HEK293 (cell line): ENCODE results near the gene TBP.
A peak's percentile ranks its signal among the peaks of the same experiment; 100 is the strongest.

Experiments
- CTCF ChIA-PET: fragments of 350-600 bp; formaldehyde crosslinking; extraction: SDS; loops from one replicate; lab custom pipeline; 2021; ENCODE audit warnings: antibody characterized with exemption; lab: Yijun Ruan, JAX
- POLR2A ChIA-PET: fragments of 300-600 bp; formaldehyde crosslinking; extraction: SDS; loops from one replicate; lab custom pipeline; 2020; ENCODE audit warnings: antibody characterized with exemption, inconsistent platforms; lab: Yijun Ruan, JAX
- H3K27ac ChIP-seq: fragments of 200-500 bp; sonication (Bioruptor generic); 2 replicates; pipeline ENCODE4 v1.5.1; 2014; ENCODE audit warnings: low read depth, low read length, control low read depth, inconsistent platforms; ENCODE audit errors: extremely low read depth
- H3K36me3 ChIP-seq, 2 experiments: fragments of 200-500 bp in 1 of 2; sonication (Bioruptor generic) in 1 of 2; 1 replicate in 1 of 2; 2 replicates in 1 of 2; pipeline ENCODE4 v1.5.1; 2014 to 2017; ENCODE audit warnings: inconsistent platforms in 2 of 2, low read length in 2 of 2; ENCODE audit not compliant: control insufficient read depth in 2 of 2, insufficient read depth in 1 of 2
- H3K4me1 ChIP-seq: fragments of 200-500 bp; sonication (Bioruptor generic); 2 replicates; pipeline ENCODE4 v1.5.1; 2014; ENCODE audit warnings: mild to moderate bottlenecking, low read length, inconsistent platforms; ENCODE audit not compliant: control insufficient read depth, insufficient read depth
- H3K4me3 ChIP-seq: 2 replicates; pipeline ENCODE4 v1.5.1; 2011; ENCODE audit warnings: low read depth, mild to moderate bottlenecking, control low read depth, low read length, moderate library complexity
- H3K9me3 ChIP-seq: fragments of 200-500 bp; sonication (Bioruptor generic); 2 replicates; pipeline ENCODE4 v1.5.1; 2014; ENCODE audit warnings: low read depth, low read length, inconsistent platforms; ENCODE audit not compliant: control insufficient read depth, insufficient read depth
- HIC1 ChIP-seq: fragments of 450-650 bp; formaldehyde crosslinking; IDR thresholded peaks from 2 replicates; pipeline ENCODE4 v1.5.1; 2016; ENCODE audit warnings: missing biosample characterization, missing genetic modification characterization
- IKZF3 ChIP-seq: fragments of 450-650 bp; IDR thresholded peaks from 2 replicates; pipeline ENCODE4 v1.5.0; 2018; ENCODE audit warnings: missing biosample characterization, mild to moderate bottlenecking, missing genetic modification characterization, moderate library complexity
- KLF1 ChIP-seq: fragments of 450-650 bp; formaldehyde crosslinking; IDR thresholded peaks from 2 replicates; pipeline ENCODE4 v1.5.1; 2016; ENCODE audit warnings: missing biosample characterization, missing genetic modification characterization
- KLF10 ChIP-seq: fragments of 450-650 bp; IDR thresholded peaks from 2 replicates; pipeline ENCODE4 v1.5.1; 2018; ENCODE audit warnings: missing biosample characterization, mild to moderate bottlenecking, missing genetic modification characterization
- YY1 ChIP-seq: fragments of 450-650 bp; formaldehyde crosslinking; IDR thresholded peaks from 2 replicates; pipeline ENCODE4 v1.5.1; 2018; ENCODE audit warnings: missing biosample characterization, missing genetic modification characterization
- ZBTB11 ChIP-seq: fragments of 450-650 bp; formaldehyde crosslinking; conservative IDR thresholded peaks from 2 replicates; pipeline ENCODE4 v1.5.1; 2016; ENCODE audit warnings: low read depth, missing biosample characterization, missing genetic modification characterization
- ZBTB7A ChIP-seq: fragments of 450-650 bp; formaldehyde crosslinking; IDR thresholded peaks from 2 replicates; pipeline ENCODE4 v1.5.1; 2016; ENCODE audit warnings: low read depth, missing biosample characterization, missing genetic modification characterization
- ZFP37 ChIP-seq: fragments of 450-650 bp; formaldehyde crosslinking; IDR thresholded peaks from 2 replicates; pipeline ENCODE4 v1.5.1; 2016; ENCODE audit warnings: missing biosample characterization, missing genetic modification characterization
- ZNF114 ChIP-seq: fragments of 450-650 bp; formaldehyde crosslinking; IDR thresholded peaks from 2 replicates; pipeline ENCODE4 v1.5.0; 2017; ENCODE audit warnings: missing biosample characterization, missing genetic modification characterization
- ZNF266 ChIP-seq: fragments of 450-650 bp; formaldehyde crosslinking; IDR thresholded peaks from 2 replicates; pipeline ENCODE4 v1.5.1; 2016; ENCODE audit warnings: missing biosample characterization, missing genetic modification characterization, low read depth
- ZNF335 ChIP-seq: fragments of 450-650 bp; formaldehyde crosslinking; conservative IDR thresholded peaks from 2 replicates; pipeline ENCODE4 v1.5.1; 2016; ENCODE audit warnings: missing biosample characterization, missing genetic modification characterization
- ZNF704 ChIP-seq: fragments of 450-650 bp; formaldehyde crosslinking; IDR thresholded peaks from 2 replicates; pipeline ENCODE4 v1.5.1; 2016; ENCODE audit warnings: missing biosample characterization, missing genetic modification characterization
- ZNF707 ChIP-seq: fragments of 450-650 bp; formaldehyde crosslinking; IDR thresholded peaks from 2 replicates; pipeline ENCODE4 v1.5.1; 2016; ENCODE audit warnings: missing biosample characterization, missing genetic modification characterization
- TF ChIP-seq, protein P1 (sequence below): fragments of 450-650 bp; formaldehyde crosslinking; IDR thresholded peaks from 2 replicates; pipeline ENCODE4 v1.5.1; 2017; ENCODE audit warnings: missing biosample characterization, missing genetic modification characterization
- TF ChIP-seq, protein P2 (sequence below): fragments of 450-650 bp; formaldehyde crosslinking; IDR thresholded peaks from 2 replicates; pipeline ENCODE4 v1.5.1; 2016; ENCODE audit warnings: missing biosample characterization, missing genetic modification characterization
- TF ChIP-seq, protein P3 (sequence below): fragments of 450-650 bp; formaldehyde crosslinking; IDR thresholded peaks from 2 replicates; pipeline ENCODE4 v1.5.1; 2016; ENCODE audit warnings: missing biosample characterization, missing genetic modification characterization

TBP gene

DNA sequence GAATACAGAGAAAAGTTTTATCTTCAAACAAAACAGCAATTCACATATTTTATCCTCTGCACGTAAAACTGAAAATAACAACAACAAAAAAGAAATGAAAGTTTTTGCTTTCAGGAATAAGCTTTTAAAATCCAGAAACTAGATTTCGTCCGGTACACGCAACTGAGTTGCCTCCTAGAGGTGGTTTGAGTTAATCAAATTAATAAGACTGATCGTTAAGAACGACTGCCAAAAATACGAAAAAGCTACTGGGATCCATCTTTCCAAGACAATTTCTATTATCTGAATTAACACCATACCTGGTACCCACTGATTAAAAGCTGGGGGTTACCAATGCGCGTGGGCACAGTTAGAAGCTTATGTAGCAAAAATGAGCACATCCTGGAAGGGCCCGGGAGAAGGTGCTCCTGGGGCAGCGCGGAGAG lies 29.6 kb downstream of the TBP start:
- Histone ChIP-seq H3K4me1 (no peaks in the 10 kb centered on the region), H3K36me3 (peaks cover 5 to 47% of the 10 kb centered on the region in 2 experiments; a peak in 1 of 3 replicates), H3K4me3 (peak overlapping the region; percentile 99), H3K9me3 (no peaks in the 10 kb centered on the region), H3K27ac (peak overlapping the region; percentile 74)
- POLR2A ChIA-PET: interaction anchor here (1.0 to 1.7 kb wide), 6 partner anchors 8 to 780 kb away, joined by 3 to 16 read pairs (median 6); partner anchors contain the start of genes PSMB1 and TBP
- no peak for TF ChIP-seq ZNF266 (tag by site-specific recombination)
- TF ChIP-seq, protein P1, sequence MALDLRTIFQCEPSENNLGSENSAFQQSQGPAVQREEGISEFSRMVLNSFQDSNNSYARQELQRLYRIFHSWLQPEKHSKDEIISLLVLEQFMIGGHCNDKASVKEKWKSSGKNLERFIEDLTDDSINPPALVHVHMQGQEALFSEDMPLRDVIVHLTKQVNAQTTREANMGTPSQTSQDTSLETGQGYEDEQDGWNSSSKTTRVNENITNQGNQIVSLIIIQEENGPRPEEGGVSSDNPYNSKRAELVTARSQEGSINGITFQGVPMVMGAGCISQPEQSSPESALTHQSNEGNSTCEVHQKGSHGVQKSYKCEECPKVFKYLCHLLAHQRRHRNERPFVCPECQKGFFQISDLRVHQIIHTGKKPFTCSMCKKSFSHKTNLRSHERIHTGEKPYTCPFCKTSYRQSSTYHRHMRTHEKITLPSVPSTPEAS: peak; percentile 60; the same call in 1 of the 2 replicates
- CTCF ChIA-PET: interaction anchor here (0.7 to 1.3 kb wide), 5 partner anchors 8 to 15 kb away, joined by 3 to 7 read pairs (median 4); no protein-coding TSS in a partner anchor

DNA sequence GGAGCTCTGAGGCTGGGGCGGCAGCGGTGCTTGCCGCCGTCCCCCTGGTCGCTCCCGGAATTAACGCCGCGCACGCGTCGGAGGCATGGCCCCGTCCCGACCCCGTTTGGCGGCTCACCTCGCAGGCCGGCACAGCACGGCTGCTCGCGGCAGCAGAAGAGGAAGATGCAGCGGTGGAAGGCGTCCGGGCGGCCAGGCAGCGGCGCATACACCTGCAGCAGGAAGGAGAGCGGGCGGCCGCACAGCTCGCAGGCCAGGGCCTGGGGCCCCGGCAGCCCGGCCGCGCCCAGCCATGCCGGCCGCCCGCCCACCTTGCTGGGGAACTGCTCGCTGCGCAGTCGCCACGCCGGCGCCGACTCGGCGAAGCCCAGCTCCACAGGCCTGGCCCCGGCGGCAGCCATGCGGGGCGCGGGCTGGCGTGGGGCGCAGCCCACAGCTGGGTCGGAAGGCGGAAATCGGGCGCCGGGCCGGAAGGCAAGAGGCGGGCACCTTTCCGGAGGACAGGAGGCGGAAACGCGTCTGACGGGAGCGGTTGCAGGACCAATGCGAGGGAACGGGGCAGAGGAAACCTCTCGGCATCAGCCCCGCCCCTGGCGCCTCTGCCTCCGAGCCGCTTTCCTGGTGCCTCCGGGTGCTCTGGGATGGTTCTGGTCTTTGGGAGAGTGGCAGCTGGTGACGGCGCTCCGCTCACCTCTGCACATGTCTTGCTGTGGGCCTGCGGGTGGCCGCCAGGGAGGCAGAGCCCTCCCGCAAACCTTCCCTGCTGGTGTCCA lies 30.2 kb downstream of the TBP start, which contains the start of gene PDCD2:
Gene PDCD2, minus strand, starts transcription at position 457 of the 773 bp plus-strand sequence. Its CDS starts 56 bp downstream, at position 401.
- H3K4me1 ChIP-seq: no peaks in the 10 kb centered on the region
- ChIA-PET POLR2A (interaction anchor here (1.0 to 1.7 kb wide), 6 partner anchors 9 to 781 kb away, joined by 3 to 16 read pairs (median 6); partner anchors contain the start of genes PSMB1 and TBP), CTCF (interaction anchor here (0.7 to 1.3 kb wide), 5 partner anchors 9 to 16 kb away, joined by 3 to 7 read pairs (median 4); no protein-coding TSS in a partner anchor)
- H3K4me3 ChIP-seq: peak within 1 kb of the TSS; percentile 99
- peak within 1 kb of the TSS; percentile 74 for H3K27ac ChIP-seq
- H3K9me3 ChIP-seq: no peaks in the 10 kb centered on the region
- peaks cover 5 to 41% of the 10 kb centered on the region in 2 experiments; a peak in 1 of 3 replicates for H3K36me3 ChIP-seq
- TF ChIP-seq ZNF114 (tag by site-specific recombination) (no peak), ZBTB7A (tag by site-specific recombination) (no peak), ZFP37 (tag by site-specific recombination) (0 out of 2 replicates have a peak, but pooled peaks have one; percentile 37), ZNF707 (tag by site-specific recombination) (no peak), KLF1 (tag by site-specific recombination) (peak; percentile 35; the same call in 1 of the 2 replicates), ZNF335 (tag by site-specific recombination) (peak; percentile 83), HIC1 (peak; percentile 57), ZNF704 (tag by site-specific recombination) (peak; percentile 59; the same call in 1 of the 2 replicates), KLF10 (tag by site-specific recombination) (peak; percentile 36; the same call in 1 of the 2 replicates), ZBTB11 (tag by site-specific recombination) (peak; percentile 98), IKZF3 (tag by site-specific recombination) (0 out of 2 replicates have a peak, but pooled peaks have one; percentile 29), YY1 (tag by site-specific recombination) (peak; percentile 78)
- TF ChIP-seq, protein P2, sequence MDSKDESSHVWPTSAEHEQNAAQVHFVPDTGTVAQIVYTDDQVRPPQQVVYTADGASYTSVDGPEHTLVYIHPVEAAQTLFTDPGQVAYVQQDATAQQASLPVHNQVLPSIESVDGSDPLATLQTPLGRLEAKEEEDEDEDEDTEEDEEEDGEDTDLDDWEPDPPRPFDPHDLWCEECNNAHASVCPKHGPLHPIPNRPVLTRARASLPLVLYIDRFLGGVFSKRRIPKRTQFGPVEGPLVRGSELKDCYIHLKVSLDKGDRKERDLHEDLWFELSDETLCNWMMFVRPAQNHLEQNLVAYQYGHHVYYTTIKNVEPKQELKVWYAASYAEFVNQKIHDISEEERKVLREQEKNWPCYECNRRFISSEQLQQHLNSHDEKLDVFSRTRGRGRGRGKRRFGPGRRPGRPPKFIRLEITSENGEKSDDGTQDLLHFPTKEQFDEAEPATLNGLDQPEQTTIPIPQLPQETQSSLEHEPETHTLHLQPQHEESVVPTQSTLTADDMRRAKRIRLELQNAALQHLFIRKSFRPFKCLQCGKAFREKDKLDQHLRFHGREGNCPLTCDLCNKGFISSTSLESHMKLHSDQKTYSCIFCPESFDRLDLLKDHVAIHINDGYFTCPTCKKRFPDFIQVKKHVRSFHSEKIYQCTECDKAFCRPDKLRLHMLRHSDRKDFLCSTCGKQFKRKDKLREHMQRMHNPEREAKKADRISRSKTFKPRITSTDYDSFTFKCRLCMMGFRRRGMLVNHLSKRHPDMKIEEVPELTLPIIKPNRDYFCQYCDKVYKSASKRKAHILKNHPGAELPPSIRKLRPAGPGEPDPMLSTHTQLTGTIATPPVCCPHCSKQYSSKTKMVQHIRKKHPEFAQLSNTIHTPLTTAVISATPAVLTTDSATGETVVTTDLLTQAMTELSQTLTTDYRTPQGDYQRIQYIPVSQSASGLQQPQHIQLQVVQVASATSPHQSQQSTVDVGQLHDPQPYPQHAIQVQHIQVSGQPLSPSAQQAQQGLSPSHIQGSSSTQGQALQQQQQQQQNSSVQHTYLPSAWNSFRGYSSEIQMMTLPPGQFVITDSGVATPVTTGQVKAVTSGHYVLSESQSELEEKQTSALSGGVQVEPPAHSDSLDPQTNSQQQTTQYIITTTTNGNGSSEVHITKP (tag by site-specific recombination): 0 out of 2 replicates have a peak, but pooled peaks have one; percentile 10
- TF ChIP-seq, protein P3, sequence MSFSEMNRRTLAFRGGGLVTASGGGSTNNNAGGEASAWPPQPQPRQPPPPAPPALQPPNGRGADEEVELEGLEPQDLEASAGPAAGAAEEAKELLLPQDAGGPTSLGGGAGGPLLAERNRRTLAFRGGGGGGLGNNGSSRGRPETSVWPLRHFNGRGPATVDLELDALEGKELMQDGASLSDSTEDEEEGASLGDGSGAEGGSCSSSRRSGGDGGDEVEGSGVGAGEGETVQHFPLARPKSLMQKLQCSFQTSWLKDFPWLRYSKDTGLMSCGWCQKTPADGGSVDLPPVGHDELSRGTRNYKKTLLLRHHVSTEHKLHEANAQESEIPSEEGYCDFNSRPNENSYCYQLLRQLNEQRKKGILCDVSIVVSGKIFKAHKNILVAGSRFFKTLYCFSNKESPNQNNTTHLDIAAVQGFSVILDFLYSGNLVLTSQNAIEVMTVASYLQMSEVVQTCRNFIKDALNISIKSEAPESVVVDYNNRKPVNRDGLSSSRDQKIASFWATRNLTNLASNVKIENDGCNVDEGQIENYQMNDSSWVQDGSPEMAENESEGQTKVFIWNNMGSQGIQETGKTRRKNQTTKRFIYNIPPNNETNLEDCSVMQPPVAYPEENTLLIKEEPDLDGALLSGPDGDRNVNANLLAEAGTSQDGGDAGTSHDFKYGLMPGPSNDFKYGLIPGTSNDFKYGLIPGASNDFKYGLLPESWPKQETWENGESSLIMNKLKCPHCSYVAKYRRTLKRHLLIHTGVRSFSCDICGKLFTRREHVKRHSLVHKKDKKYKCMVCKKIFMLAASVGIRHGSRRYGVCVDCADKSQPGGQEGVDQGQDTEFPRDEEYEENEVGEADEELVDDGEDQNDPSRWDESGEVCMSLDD (tag by site-specific recombination): 0 out of 2 replicates have a peak, but pooled peaks have one; percentile 29
